ENCODE data around the gene SEC22C.

SEC22C gene

GRCh38 chr3:42556089-42556632 lies 25.6 kb downstream of the SEC22C start:
- H3K27me3 ChIP-seq (replicated peaks; ENCODE audit: control insufficient read depth, insufficient read depth, low read length) = no peaks in the 10 kb centered on the region
- no peak for DNase-seq (ENCODE audit: extremely low read depth, insufficient read length)
- TF ChIP-seq, protein P1, sequence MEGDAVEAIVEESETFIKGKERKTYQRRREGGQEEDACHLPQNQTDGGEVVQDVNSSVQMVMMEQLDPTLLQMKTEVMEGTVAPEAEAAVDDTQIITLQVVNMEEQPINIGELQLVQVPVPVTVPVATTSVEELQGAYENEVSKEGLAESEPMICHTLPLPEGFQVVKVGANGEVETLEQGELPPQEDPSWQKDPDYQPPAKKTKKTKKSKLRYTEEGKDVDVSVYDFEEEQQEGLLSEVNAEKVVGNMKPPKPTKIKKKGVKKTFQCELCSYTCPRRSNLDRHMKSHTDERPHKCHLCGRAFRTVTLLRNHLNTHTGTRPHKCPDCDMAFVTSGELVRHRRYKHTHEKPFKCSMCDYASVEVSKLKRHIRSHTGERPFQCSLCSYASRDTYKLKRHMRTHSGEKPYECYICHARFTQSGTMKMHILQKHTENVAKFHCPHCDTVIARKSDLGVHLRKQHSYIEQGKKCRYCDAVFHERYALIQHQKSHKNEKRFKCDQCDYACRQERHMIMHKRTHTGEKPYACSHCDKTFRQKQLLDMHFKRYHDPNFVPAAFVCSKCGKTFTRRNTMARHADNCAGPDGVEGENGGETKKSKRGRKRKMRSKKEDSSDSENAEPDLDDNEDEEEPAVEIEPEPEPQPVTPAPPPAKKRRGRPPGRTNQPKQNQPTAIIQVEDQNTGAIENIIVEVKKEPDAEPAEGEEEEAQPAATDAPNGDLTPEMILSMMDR (IDR thresholded peaks at IDR 0.05; ENCODE audit: insufficient read depth, low read length, poor library complexity, severe bottlenecking) = no peak
- peaks cover 13% of the 10 kb centered on the region for H3K36me3 ChIP-seq (ENCODE audit: control insufficient read depth, insufficient read depth, low read length)
- no peak overlapping the region for H3K4me3 ChIP-seq (replicated peaks; ENCODE audit: low read depth, low read length)

DNA sequence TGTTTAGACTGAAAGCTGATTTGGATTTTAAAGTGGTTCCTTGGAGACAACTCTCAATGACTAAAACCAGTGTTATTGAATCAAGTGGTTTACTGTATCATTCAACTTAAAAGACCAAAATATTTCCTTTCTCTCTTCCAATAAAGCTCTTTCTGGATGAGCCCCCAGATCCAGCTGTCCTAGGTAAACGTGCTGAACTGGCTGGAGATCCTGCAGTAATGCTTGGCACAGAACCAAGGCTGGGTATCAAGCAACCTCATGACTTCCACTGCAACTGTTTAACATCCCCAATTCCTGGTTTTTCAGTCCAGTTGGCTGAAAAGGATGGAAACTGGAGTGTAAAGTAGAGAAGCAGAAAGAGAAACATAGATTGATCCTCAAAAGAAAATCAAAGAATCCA lies 28.9 kb downstream of the SEC22C start:
- no peak for DNase-seq (ENCODE audit: extremely low read depth, insufficient read length)
- TF ChIP-seq, protein P1 (IDR thresholded peaks at IDR 0.05; ENCODE audit: insufficient read depth, low read length, poor library complexity, severe bottlenecking) = no peak
- Histone ChIP-seq H3K36me3 (ENCODE audit: control insufficient read depth, insufficient read depth, low read length) (peaks cover 13% of the 10 kb centered on the region), H3K27me3 (replicated peaks; ENCODE audit: control insufficient read depth, insufficient read depth, low read length) (no peaks in the 10 kb centered on the region), H3K4me3 (replicated peaks; ENCODE audit: low read depth, low read length) (no peak overlapping the region)

- no peaks in the 10 kb centered on the region for H3K27me3 ChIP-seq (replicated peaks; ENCODE audit: control insufficient read depth, insufficient read depth, low read length)
- TF ChIP-seq, protein P1 (IDR thresholded peaks at IDR 0.05; ENCODE audit: insufficient read depth, low read length, poor library complexity, severe bottlenecking) = no peak
- H3K36me3 ChIP-seq (ENCODE audit: control insufficient read depth, insufficient read depth, low read length) = peaks cover 13% of the 10 kb centered on the region
- DNase-seq (ENCODE audit: extremely low read depth, insufficient read length) = no peak
- no peak overlapping the region for H3K4me3 ChIP-seq (replicated peaks; ENCODE audit: low read depth, low read length)
Measured at GRCh38 chr3:42550250-42550649, 31.5 kb downstream of the SEC22C start.

DNA sequence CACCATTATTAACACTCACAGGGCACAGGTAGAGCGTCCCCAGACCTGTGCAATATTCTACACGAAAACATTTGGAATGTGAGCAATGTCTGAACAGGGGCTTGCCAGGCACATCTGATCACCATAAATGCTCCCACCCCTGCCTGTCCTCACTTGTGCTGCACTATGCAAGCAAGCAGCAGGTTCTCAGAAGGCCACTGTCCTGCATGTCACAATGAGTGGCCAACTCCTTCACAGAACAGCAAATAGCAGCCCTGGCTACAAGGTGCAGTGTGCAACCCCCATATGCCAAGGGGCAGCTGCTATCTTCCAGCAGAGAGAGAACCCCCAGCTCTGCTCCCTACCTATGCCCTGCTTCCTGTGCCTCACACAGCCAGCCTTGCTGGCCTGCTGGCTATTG lies 32.6 kb downstream of the SEC22C start:
- no peak for DNase-seq (ENCODE audit: extremely low read depth, insufficient read length)
- TF ChIP-seq, protein P1 (IDR thresholded peaks at IDR 0.05; ENCODE audit: insufficient read depth, low read length, poor library complexity, severe bottlenecking) = no peak
- Histone ChIP-seq H3K36me3 (ENCODE audit: control insufficient read depth, insufficient read depth, low read length) (peaks cover 13% of the 10 kb centered on the region), H3K27me3 (replicated peaks; ENCODE audit: control insufficient read depth, insufficient read depth, low read length) (no peaks in the 10 kb centered on the region), H3K4me3 (replicated peaks; ENCODE audit: low read depth, low read length) (no peak overlapping the region)

GRCh38 chr3:42547401-42547945 lies 34.3 kb downstream of the SEC22C start:
- Histone ChIP-seq H3K27me3 (replicated peaks; ENCODE audit: control insufficient read depth, insufficient read depth, low read length) (no peaks in the 10 kb centered on the region), H3K4me3 (replicated peaks; ENCODE audit: low read depth, low read length) (no peak overlapping the region), H3K36me3 (ENCODE audit: control insufficient read depth, insufficient read depth, low read length) (peaks cover 8% of the 10 kb centered on the region)
- peak; percentile 32 for DNase-seq (ENCODE audit: extremely low read depth, insufficient read length)
- TF ChIP-seq, protein P1 (IDR thresholded peaks at IDR 0.05; ENCODE audit: insufficient read depth, low read length, poor library complexity, severe bottlenecking) = peak; percentile 98
